ENCODE measurements around the gene PPP6R3. TPM values are rescaled to one million over a fixed set of nuclear protein-coding genes. Genes with fewer than 3 reads are reported as not detected.
A peak's percentile ranks its signal among the peaks of the same experiment; 100 is the strongest.

Gene PPP6R3
- total RNA-seq, 1 experiment from 2014 or later = 163 TPM

- no peak for TF ChIP-seq SIN3A (IDR thresholded peaks at IDR 0.05; ENCODE audit: borderline replicate concordance, insufficient read depth, low read depth, low read length)
- TF ChIP-seq CTCF (IDR thresholded peaks at IDR 0.05) = no peak
- no peak for TF ChIP-seq TCF7L2 (IDR thresholded peaks at IDR 0.05; ENCODE audit: low read depth, low read length)
- no peak for TF ChIP-seq POLR2AphosphoS5 (IDR thresholded peaks at IDR 0.05; ENCODE audit: low read depth, low read length)
- TF ChIP-seq REST (IDR thresholded peaks at IDR 0.05; ENCODE audit: insufficient read depth in 1 of 2, low read depth in 2 of 2, low read length in 1 of 2) = no peak
- in situ Hi-C loops (cut with HindIII; ENCODE audit: low pct_unique_long_range_greater_than_20kb, low sequenced_read_pairs) (no loop called here), intact Hi-C loops (cut with micrococcal nuclease; ENCODE audit: unreplicated experiment) (loop anchor here (10.0 kb wide), 1 partner anchor 129 kb away; no protein-coding TSS in a partner anchor)
- Histone ChIP-seq H3K27ac (ENCODE audit: low read length) (no peak overlapping the region), H3K9me3 (ENCODE audit: control insufficient read depth, insufficient read depth, low read depth, low read length) (no peaks in the 10 kb centered on the region), H3K36me3 (ENCODE audit: control insufficient read depth, insufficient read depth, low read length) (peaks cover 19% of the 10 kb centered on the region), H3K4me3 (ENCODE audit: low read depth in 2 of 2, low read length in 2 of 2) (no peak overlapping the region), H3K4me1 (ENCODE audit: control insufficient read depth, insufficient read depth, low read length) (no peaks in the 10 kb centered on the region), H3K27me3 (ENCODE audit: control insufficient read depth, insufficient read depth, low read length) (no peaks in the 10 kb centered on the region)
- ChIA-PET CTCF (no interaction called here), POLR2A (no interaction called here)
- no TSS peak for BruUV-seq (replicated peaks)
- no peak for ATAC-seq
- no peak for DNase-seq (ENCODE audit: low read depth, low spot score)
Observed at GRCh38 chr11:68615657-68616056, 155.1 kb downstream of the PPP6R3 start.

DNA sequence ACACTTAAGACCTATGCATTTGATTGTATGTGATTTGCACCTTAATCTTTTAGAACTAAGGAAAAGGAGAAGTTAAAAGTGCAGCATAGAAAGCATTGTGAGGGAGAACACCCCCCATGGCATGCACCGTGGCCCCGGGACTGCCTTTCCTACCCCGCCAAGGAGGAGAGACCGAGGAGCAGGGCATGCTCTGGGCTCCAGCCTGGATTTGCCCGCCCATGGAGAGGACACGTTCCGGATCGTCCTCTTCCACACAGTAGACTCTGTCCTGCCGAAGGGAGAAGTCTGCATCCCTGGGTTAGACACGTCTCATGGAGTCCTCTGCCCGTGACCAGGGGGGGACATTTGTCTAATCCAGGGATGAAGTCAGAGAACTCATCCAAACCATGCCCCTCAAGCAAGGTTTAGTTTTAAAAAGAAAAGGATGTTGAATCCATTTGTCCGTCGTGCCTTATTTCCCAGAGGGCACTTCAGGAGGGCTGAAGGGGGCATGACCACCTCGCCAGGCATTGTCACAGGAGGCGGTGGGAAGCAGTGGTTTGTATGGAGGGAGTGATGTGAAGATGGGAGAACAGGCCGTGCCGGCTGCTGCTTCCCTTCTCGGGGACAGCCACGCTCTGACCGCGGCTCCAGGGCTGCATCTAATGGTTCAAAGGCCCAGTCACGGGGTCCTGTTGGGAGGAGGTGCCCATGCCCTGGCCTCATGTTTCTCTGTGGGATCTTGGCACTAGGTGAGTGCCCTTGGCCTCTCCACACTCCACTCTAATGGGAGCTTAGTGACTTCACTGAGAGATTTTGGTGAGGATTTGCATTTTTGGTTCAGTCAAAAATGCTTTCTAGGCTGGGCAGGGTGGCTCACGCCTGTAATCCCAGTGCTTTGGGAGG lies 157.6 kb downstream of the PPP6R3 start:
- BruUV-seq (replicated peaks) = no TSS peak
- in situ Hi-C loops (cut with HindIII; ENCODE audit: low pct_unique_long_range_greater_than_20kb, low sequenced_read_pairs) (no loop called here), intact Hi-C loops (cut with micrococcal nuclease; ENCODE audit: unreplicated experiment) (loop anchor here (10.0 kb wide), 1 partner anchor 127 kb away; no protein-coding TSS in a partner anchor)
- H3K4me1 ChIP-seq (ENCODE audit: control insufficient read depth, insufficient read depth, low read length) = no peaks in the 10 kb centered on the region
- ATAC-seq = peak; percentile 43; the same call in 1 of the 2 replicates
- no peaks in the 10 kb centered on the region for H3K27me3 ChIP-seq (ENCODE audit: control insufficient read depth, insufficient read depth, low read length)
- ChIA-PET POLR2A (no interaction called here), CTCF (no interaction called here)
- H3K4me3 ChIP-seq (ENCODE audit: low read depth in 2 of 2, low read length in 2 of 2) = no peak overlapping the region
- H3K9me3 ChIP-seq (ENCODE audit: control insufficient read depth, insufficient read depth, low read depth, low read length) = no peaks in the 10 kb centered on the region
- no peak for DNase-seq (ENCODE audit: low read depth, low spot score)
- H3K27ac ChIP-seq (ENCODE audit: low read length) = no peak overlapping the region
- H3K36me3 ChIP-seq (ENCODE audit: control insufficient read depth, insufficient read depth, low read length) = peaks cover 11% of the 10 kb centered on the region
- TF ChIP-seq POLR2AphosphoS5 (IDR thresholded peaks at IDR 0.05; ENCODE audit: low read depth, low read length) (0 out of 2 replicates have a peak, but pooled peaks have one; percentile 21), SIN3A (IDR thresholded peaks at IDR 0.05; ENCODE audit: borderline replicate concordance, insufficient read depth, low read depth, low read length) (no peak)

DNA sequence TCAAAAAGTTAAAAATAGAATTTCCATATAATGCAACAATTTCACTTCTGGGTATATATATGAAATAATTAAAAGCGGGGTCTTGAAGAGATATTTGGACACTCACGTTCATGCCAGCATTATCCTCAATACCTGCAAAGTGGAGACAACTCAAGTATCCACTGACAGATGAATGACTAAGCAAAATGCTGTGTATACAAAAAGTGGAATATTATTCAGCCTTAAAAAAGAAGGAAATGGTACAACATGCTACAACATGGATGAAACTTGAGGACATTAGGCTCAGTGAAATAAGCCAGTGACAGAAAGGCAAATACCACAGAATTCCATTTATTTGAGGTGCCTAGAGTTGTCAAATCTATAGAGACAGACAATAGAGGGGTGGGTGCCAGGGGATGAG lies 161.3 kb downstream of the PPP6R3 start:
- BruUV-seq (replicated peaks) = no TSS peak
- no peaks in the 10 kb centered on the region for H3K4me1 ChIP-seq (ENCODE audit: control insufficient read depth, insufficient read depth, low read length)
- no peaks in the 10 kb centered on the region for H3K9me3 ChIP-seq (ENCODE audit: control insufficient read depth, insufficient read depth, low read depth, low read length)
- no peaks in the 10 kb centered on the region for H3K36me3 ChIP-seq (ENCODE audit: control insufficient read depth, insufficient read depth, low read length)
- ATAC-seq (no peak), DNase-seq (ENCODE audit: low read depth, low spot score) (no peak)
- H3K4me3 ChIP-seq (ENCODE audit: low read depth in 2 of 2, low read length in 2 of 2) = no peak overlapping the region
- POLR2A ChIA-PET = no interaction called here
- no peaks in the 10 kb centered on the region for H3K27me3 ChIP-seq (ENCODE audit: control insufficient read depth, insufficient read depth, low read length)
- no peak for TF ChIP-seq CTCF (IDR thresholded peaks at IDR 0.05)
- no peak for TF ChIP-seq POLR2AphosphoS5 (IDR thresholded peaks at IDR 0.05; ENCODE audit: low read depth, low read length)
- TF ChIP-seq SIN3A (IDR thresholded peaks at IDR 0.05; ENCODE audit: borderline replicate concordance, insufficient read depth, low read depth, low read length) = no peak
- TF ChIP-seq TCF7L2 (IDR thresholded peaks at IDR 0.05; ENCODE audit: low read depth, low read length) = no peak
- TF ChIP-seq REST (IDR thresholded peaks at IDR 0.05; ENCODE audit: insufficient read depth in 1 of 2, low read depth in 2 of 2, low read length in 1 of 2) = no peak
- CTCF ChIA-PET = no interaction called here
- in situ Hi-C loops (cut with HindIII; ENCODE audit: low pct_unique_long_range_greater_than_20kb, low sequenced_read_pairs) (no loop called here), intact Hi-C loops (cut with micrococcal nuclease; ENCODE audit: unreplicated experiment) (no loop called here)
- H3K27ac ChIP-seq (ENCODE audit: low read length) = no peak overlapping the region

Data from Panc1 (cell line).